HL-60/S4 treated with retinoic acid at 250 ng/mL for 4 days and 3 days (cell line): ENCODE measurements around the gene VBP1.
"Not testable (repeated sequence)": the region's sequence is repeated elsewhere in the genome, so short reads cannot be mapped to it uniquely, and the experiment has no call there.

Experiments
- in situ Hi-C: fragments of 300-500 bp; cut with MboI; formaldehyde crosslinking; loops from 2 replicates; pipeline ENCODE4 v1.7.0; 2022; ENCODE audit warnings: low sequenced_read_pairs

The VBP1 gene

GRCh38 chrX:155216179-155216939, at the start of gene VBP1:
Gene VBP1 (plus strand): TSS chrX:155216460. CDS start chrX:155216483, 23 bp downstream.
- in situ Hi-C loops, result no loop called here

- in situ Hi-C loops, result no loop called here
These were observed 46.4 kb upstream of the VBP1 start for GRCh38 chrX:155169881-155170280.

GRCh38 chrX:155179346-155179997, 36.8 kb upstream of the VBP1 start:
- in situ Hi-C loops, result no loop called here

- in situ Hi-C loops, result no loop called here
These were observed 27.5 kb upstream of the VBP1 start for GRCh38 chrX:155188786-155189185.

- in situ Hi-C loops, result no loop called here
These were observed 5.1 kb upstream of the VBP1 start for GRCh38 chrX:155211208-155211607.

GRCh38 chrX:155213731-155214130, 2.5 kb upstream of the VBP1 start:
- in situ Hi-C loops, result no loop called here

GRCh38 chrX:155215443-155216178, 649 bp upstream of the VBP1 start:
- in situ Hi-C loops, result no loop called here

GRCh38 chrX:155216940-155217440, 730 bp downstream of the VBP1 start:
- in situ Hi-C loops, result no loop called here

- in situ Hi-C loops, result no loop called here
These were observed 2.5 kb downstream of the VBP1 start for GRCh38 chrX:155218777-155219176.

GRCh38 chrX:155221351-155221750, 5.1 kb downstream of the VBP1 start:
- in situ Hi-C loops, result no loop called here

- in situ Hi-C loops, result not testable (repeated sequence)
These were observed 7.5 kb downstream of the VBP1 start for GRCh38 chrX:155223746-155224145.

- in situ Hi-C loops, result no loop called here
These were observed 9.5 kb downstream of the VBP1 start for GRCh38 chrX:155225774-155226173.

- in situ Hi-C loops, result no loop called here
These were observed 14.9 kb downstream of the VBP1 start for GRCh38 chrX:155231163-155231562.

GRCh38 chrX:155235891-155236290, 19.6 kb downstream of the VBP1 start:
- in situ Hi-C loops, result no loop called here

GRCh38 chrX:155237719-155238118, 21.5 kb downstream of the VBP1 start:
- in situ Hi-C loops, result no loop called here

- in situ Hi-C loops, result no loop called here
These were observed 26.0 kb downstream of the VBP1 start for GRCh38 chrX:155242300-155242699.

- in situ Hi-C loops, result no loop called here
These were observed 30.5 kb downstream of the VBP1 start for GRCh38 chrX:155246748-155247147.

- in situ Hi-C loops, result no loop called here
These were observed 31.2 kb downstream of the VBP1 start for GRCh38 chrX:155247497-155247896.

- in situ Hi-C loops, result no loop called here
These were observed 35.1 kb downstream of the VBP1 start for GRCh38 chrX:155251391-155251790.

- in situ Hi-C loops, result no loop called here
These were observed 43.5 kb downstream of the VBP1 start for GRCh38 chrX:155259752-155260151.

- in situ Hi-C loops, result no loop called here
These were observed 46.9 kb downstream of the VBP1 start for GRCh38 chrX:155262970-155263754.
